HepG2 (cell line): ENCODE results near the gene NTF3. TPM values are rescaled to one million over a fixed set of nuclear protein-coding genes. Genes with fewer than 3 reads are reported as not detected.

Experiments used
- ATAC-seq: fragments of 200-7000 bp; cut with Tn5 transposase; 3 replicates; pipeline ENCODE4 v1.9.1; 2020; ENCODE audit warnings: mild to moderate bottlenecking, moderate library complexity
- BruUV-seq: library from RNA; stranded (reverse); fragments of 400-500 nt; replicated peaks from 2 replicates; lab custom pipeline; 2021; lab: Mats Ljungman, UMichigan
- CTCF ChIA-PET: fragments of 300-600 bp; formaldehyde crosslinking; extraction: SDS; loops from one replicate; lab custom pipeline; 2021; ENCODE audit warnings: low total read pairs, inconsistent platforms, low intra/inter-chr PET ratio; lab: Yijun Ruan, JAX
- POLR2A ChIA-PET: fragments of 350-600 bp; sonication (Branson Sonifier 250); formaldehyde crosslinking; loops from one replicate; lab custom pipeline; 2020; ENCODE audit warnings: antibody characterized with exemption, inconsistent platforms; lab: Yijun Ruan, JAX
- DNase-seq: peaks from one replicate; pipeline ENCODE4 v3.0.0-alpha.2; 2015; ENCODE audit warnings: low spot score
- FAIRE-seq: peaks from 3 replicates; lab custom pipeline; 2011; peaks lifted over from hg19 to GRCh38; lab: Jason Lieb, UNC
- H2AFZ ChIP-seq: one replicate; pipeline ENCODE4 v1.6.1; 2011; ENCODE audit warnings: low read length, inconsistent platforms
- H3K27ac ChIP-seq: fragments of 300-600 bp; 3 replicates; pipeline ENCODE4 v1.8.0; 2011; ENCODE audit warnings: mixed run types, mild to moderate bottlenecking, mixed read lengths, low read length, inconsistent platforms; ENCODE audit not compliant: insufficient read depth; ENCODE audit errors: extremely low read length
- H3K27me3 ChIP-seq, 2 experiments: fragments of 200-600 bp in 1 of 2; 2 replicates in 1 of 2; 3 replicates in 1 of 2; pipeline versions ENCODE4 v1.6.0 to v1.8.0; 2011; ENCODE audit warnings: low read length in 2 of 2, mild to moderate bottlenecking in 2 of 2, moderate library complexity in 2 of 2, inconsistent platforms in 1 of 2; ENCODE audit not compliant: insufficient read depth in 2 of 2, control insufficient read depth in 1 of 2
- H3K36me3 ChIP-seq, 2 experiments: fragments of 200-600 bp in 1 of 2; replicated peaks in 1 of 2; 2 replicates in 1 of 2; 3 replicates in 1 of 2; pipeline versions ENCODE4 v1.5.1 to v1.8.0; 2011; ENCODE audit warnings: low read length in 2 of 2, inconsistent platforms in 1 of 2; ENCODE audit not compliant: insufficient read depth in 2 of 2, control insufficient read depth in 1 of 2
- H3K4me1 ChIP-seq: 2 replicates; pipeline ENCODE4 v1.5.1; 2012; ENCODE audit warnings: low read length, inconsistent platforms; ENCODE audit not compliant: insufficient read depth
- H3K4me2 ChIP-seq: 2 replicates; pipeline ENCODE4 v1.6.0; 2011; ENCODE audit warnings: low read depth, low read length, inconsistent platforms
- H3K4me3 ChIP-seq, 3 experiments: fragments of 200-600 bp in 1 of 3; sonication (generic), shearing (Covaris generic) in 1 of 3; replicated peaks in 1 of 3; 2 replicates each; pipeline ENCODE4 v1.5.1; 2011 to 2016; ENCODE audit warnings: low read length in 3 of 3, inconsistent platforms in 2 of 3, low read depth in 2 of 3, mild to moderate bottlenecking in 2 of 3, control low read depth in 1 of 3, mixed read lengths in 1 of 3; ENCODE audit not compliant: insufficient read depth in 1 of 3
- H3K79me2 ChIP-seq: one replicate; pipeline ENCODE4 v1.6.1; 2011; ENCODE audit warnings: low read length, inconsistent platforms; ENCODE audit not compliant: insufficient read depth
- H3K9ac ChIP-seq: 2 replicates; pipeline ENCODE4 v1.6.0; 2011; ENCODE audit warnings: mild to moderate bottlenecking, low read depth, low read length, inconsistent platforms; ENCODE audit not compliant: insufficient read depth
- H3K9me3 ChIP-seq: 2 replicates; pipeline ENCODE4 v1.5.1; 2012; ENCODE audit warnings: mild to moderate bottlenecking, low read length
- H4K20me1 ChIP-seq: 2 replicates; pipeline ENCODE4 v1.6.0; 2011; ENCODE audit warnings: inconsistent platforms, mild to moderate bottlenecking, low read length, moderate library complexity; ENCODE audit not compliant: insufficient read depth
- BHLHE40 ChIP-seq: IDR thresholded peaks from 2 replicates; pipeline ENCODE4 v1.6.1; 2011; ENCODE audit warnings: low read length, improper control_type of control experiment
- CBX5 ChIP-seq: sonication (generic); formaldehyde crosslinking; IDR thresholded peaks from 2 replicates; pipeline ENCODE4 v1.4.0; 2020; ENCODE audit warnings: missing genetic modification reagents, borderline replicate concordance
- CENPT ChIP-seq: sonication (generic); formaldehyde crosslinking; IDR thresholded peaks from 2 replicates; pipeline ENCODE4 v1.8.0; 2022; ENCODE audit warnings: low read depth, mild to moderate bottlenecking, moderate library complexity, missing genetic modification reagents
- ERF ChIP-seq: IDR thresholded peaks from 2 replicates; pipeline ENCODE4 v1.6.1; 2018; ENCODE audit warnings: missing biosample characterization, missing genetic modification reagents
- FOXM1 ChIP-seq: sonication (generic); formaldehyde crosslinking; IDR thresholded peaks from 2 replicates; pipeline ENCODE4 v1.5.0; 2020; ENCODE audit warnings: missing genetic modification reagents
- KDM5B ChIP-seq: sonication (generic); formaldehyde crosslinking; IDR thresholded peaks from 2 replicates; pipeline ENCODE4 v1.4.0; 2020; ENCODE audit warnings: missing genetic modification reagents, mild to moderate bottlenecking, borderline replicate concordance
- LCORL ChIP-seq, 2 experiments: fragments of 450-650 bp in 1 of 2; sonication (generic) in 1 of 2; formaldehyde crosslinking in 1 of 2; IDR thresholded peaks; 2 replicates each; pipeline versions ENCODE4 v1.5.0 to v1.6.1; 2017 to 2020; ENCODE audit warnings: antibody characterized with exemption in 1 of 2, missing genetic modification reagents in 1 of 2
- RBFOX2 ChIP-seq: fragments of 200-400 bp; formaldehyde crosslinking; IDR thresholded peaks from 2 replicates; pipeline ENCODE4 v1.6.1; 2017; ENCODE audit warnings: low read depth, mild to moderate bottlenecking, low read length
- REL ChIP-seq: sonication (generic); formaldehyde crosslinking; conservative IDR thresholded peaks from 2 replicates; pipeline ENCODE4 v1.8.0; 2022; ENCODE audit warnings: mild to moderate bottlenecking, missing genetic modification reagents, moderate library complexity
- SALL1 ChIP-seq: sonication (generic); formaldehyde crosslinking; IDR thresholded peaks from 2 replicates; pipeline ENCODE4 v1.8.0; 2022; ENCODE audit warnings: mild to moderate bottlenecking, missing genetic modification reagents
- STAG1 ChIP-seq: sonication (generic); formaldehyde crosslinking; IDR thresholded peaks from 2 replicates; pipeline ENCODE4 v1.4.0; 2020; ENCODE audit warnings: missing genetic modification reagents
- ZNF766 ChIP-seq: sonication (generic); formaldehyde crosslinking; IDR thresholded peaks from 2 replicates; pipeline ENCODE4 v1.5.0; 2020; ENCODE audit warnings: missing genetic modification reagents, borderline replicate concordance
- WGBS: methylation state at CpG from one replicate; pipeline ENCODE4 v1.1.6; 2017; ENCODE audit warnings: low lambda C conversion rate; 5-methylcytosine and 5-hydroxymethylcytosine counted together
- in situ Hi-C: cut with HindIII; loops from 2 replicates; pipeline ENCODE4 v1.10.0; 2017; ENCODE audit warnings: low pct_unique_long_range_greater_than_20kb; ENCODE audit not compliant: extremely low pct_ligation_motif_present
- intact Hi-C: fragments of 100-400 bp; cut with micrococcal nuclease; formaldehyde crosslinking; loops from one replicate; pipeline ENCODE4 v1.10.0; 2022; ENCODE audit not compliant: unreplicated experiment
- polyA plus RNA-seq, 8 experiments: library from polyadenylated mRNA; depleted of rRNA in 3 of 8; stranded (reverse) in 7 of 8; unstranded in 1 of 8; fragments of >200 nt; fragmentation: Illumina TruSeq in 4 of 8; extraction: Trizol in 4 of 8; gene quantifications; 2 replicates each; pipeline versions ENCODE4 v1.2.1 to v1.2.3, GENCODE V29; 2011 to 2016; ENCODE audit warnings: low read depth in 4 of 8, missing spikeins in 1 of 8, mixed read lengths in 1 of 8; ENCODE audit not compliant: insufficient read depth in 1 of 8
- total RNA-seq, 5 experiments: library from RNA; depleted of rRNA; stranded (reverse); fragments of >200 nt; fragmentation: Illumina TruSeq; extraction: Trizol; gene quantifications; 2 replicates each; pipeline ENCODE4 v1.2.3, GENCODE V29; 2016; ENCODE audit warnings: low read depth in 1 of 5
- TF ChIP-seq, protein P1 (sequence below), 2 experiments: fragments of 450-650 bp in 1 of 2; sonication (generic) in 1 of 2; formaldehyde crosslinking in 1 of 2; IDR thresholded peaks; 2 replicates each; pipeline versions ENCODE4 v1.6.1 to v1.8.0; 2016 to 2022; ENCODE audit warnings: antibody characterized with exemption in 1 of 2, mild to moderate bottlenecking in 1 of 2, missing genetic modification reagents in 1 of 2

NTF3 gene
- total and polyA plus RNA-seq, 2 of the 13 experiments (the other 11 are each of a cell fraction or from before 2014, with no cell fraction given) = not detected

DNA sequence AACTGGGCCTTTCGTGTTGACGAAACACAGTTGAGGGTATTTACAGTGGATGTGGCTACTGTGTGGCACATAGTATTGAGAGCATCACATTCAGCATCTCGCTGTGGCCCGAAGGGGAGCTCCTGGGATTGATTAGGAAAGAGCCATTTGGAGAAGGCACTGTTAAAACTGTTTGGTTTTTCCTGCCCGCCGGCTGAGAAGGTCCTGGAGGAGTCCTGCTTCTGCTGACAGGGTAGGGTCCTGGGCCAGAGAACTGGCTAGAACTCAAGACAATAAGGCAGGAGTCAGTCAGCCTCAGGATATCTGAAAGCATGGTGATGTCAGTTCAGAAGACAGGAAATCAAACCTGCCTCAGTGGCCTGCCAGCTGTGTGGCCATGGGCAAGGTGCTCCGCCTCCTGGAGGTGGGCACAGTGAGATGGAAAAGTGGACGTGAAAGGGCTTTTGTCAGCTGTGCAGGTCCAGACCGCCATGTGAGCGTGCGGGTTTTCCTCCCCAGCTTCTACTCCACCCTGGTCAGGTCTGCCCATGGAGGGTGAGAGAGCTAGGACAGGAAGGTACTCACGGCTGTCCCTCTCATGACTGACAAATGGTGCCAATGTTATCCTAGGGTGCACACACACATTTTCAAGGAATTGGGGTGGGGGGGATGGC is 92.3 kb downstream of the NTF3 start (continued):
- no peak for TF ChIP-seq RBFOX2

DNA sequence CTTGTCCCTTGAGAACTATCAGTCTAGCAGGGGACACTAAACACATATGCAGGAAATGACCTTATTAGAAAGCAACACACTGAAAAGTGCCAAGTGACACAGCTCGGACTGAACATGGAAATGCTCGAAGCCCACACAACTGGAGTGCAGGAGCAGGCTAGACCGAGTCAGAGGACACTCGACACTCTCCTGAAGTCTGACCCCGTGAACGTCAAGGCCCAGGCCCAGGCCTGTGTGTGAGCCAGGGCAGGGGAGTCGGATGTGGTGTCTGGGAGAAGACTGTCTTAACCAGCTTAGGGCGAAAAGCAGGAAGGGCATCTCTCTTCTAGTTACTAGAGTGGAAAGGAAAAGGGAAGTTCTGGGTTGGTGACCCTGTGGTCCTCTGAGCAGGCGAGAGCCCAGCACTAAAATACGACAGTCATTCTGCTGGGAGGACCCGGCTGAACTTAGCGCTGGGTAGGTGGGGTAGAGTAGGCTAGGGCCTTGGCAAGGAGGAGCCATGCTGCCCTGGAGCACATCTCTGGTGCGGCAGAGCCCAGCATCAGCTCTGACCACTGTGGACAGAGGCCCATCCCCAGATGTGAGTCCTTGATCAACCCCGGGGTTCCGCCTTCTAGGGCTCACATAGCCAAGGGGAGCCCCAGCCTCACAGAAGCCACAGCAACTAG is 93.0 kb downstream of the NTF3 start:
- ChIA-PET POLR2A (no interaction called here), CTCF (no interaction called here)
- Histone ChIP-seq H3K27me3 (0 out of 5 replicates have a peak, but pooled peaks cover 0 to 3% of the 10 kb centered on the region in 2 experiments), H3K79me2 (no peaks in the 10 kb centered on the region), H3K27ac (no peak overlapping the region), H4K20me1 (no peaks in the 10 kb centered on the region), H2AFZ (no peak overlapping the region), H3K9ac (no peak overlapping the region), H3K4me3 (no peak overlapping the region), H3K4me1 (no peaks in the 10 kb centered on the region), H3K36me3 (no peaks in the 10 kb centered on the region), H3K4me2 (no peak overlapping the region), H3K9me3 (no peaks in the 10 kb centered on the region)
- intact Hi-C loops = loop anchor here (5.0 kb wide), 1 partner anchor 1748 kb away; no protein-coding TSS in a partner anchor
- FAIRE-seq (no peak), DNase-seq (no peak), ATAC-seq (no peak)
- in situ Hi-C loops = no loop called here
- BruUV-seq = no TSS peak
- WGBS = 13% methylated on average over 5 of the region's 15 CpGs
- TF ChIP-seq CBX5 (CRISPR knock-in tag) = no peak
- no peak for TF ChIP-seq FOXM1 (CRISPR knock-in tag)
- no peak for TF ChIP-seq SALL1
- no peak for TF ChIP-seq STAG1
- TF ChIP-seq KDM5B (CRISPR knock-in tag) = no peak
- no peak for TF ChIP-seq BHLHE40
- no peak for TF ChIP-seq CENPT
- TF ChIP-seq, protein P1, sequence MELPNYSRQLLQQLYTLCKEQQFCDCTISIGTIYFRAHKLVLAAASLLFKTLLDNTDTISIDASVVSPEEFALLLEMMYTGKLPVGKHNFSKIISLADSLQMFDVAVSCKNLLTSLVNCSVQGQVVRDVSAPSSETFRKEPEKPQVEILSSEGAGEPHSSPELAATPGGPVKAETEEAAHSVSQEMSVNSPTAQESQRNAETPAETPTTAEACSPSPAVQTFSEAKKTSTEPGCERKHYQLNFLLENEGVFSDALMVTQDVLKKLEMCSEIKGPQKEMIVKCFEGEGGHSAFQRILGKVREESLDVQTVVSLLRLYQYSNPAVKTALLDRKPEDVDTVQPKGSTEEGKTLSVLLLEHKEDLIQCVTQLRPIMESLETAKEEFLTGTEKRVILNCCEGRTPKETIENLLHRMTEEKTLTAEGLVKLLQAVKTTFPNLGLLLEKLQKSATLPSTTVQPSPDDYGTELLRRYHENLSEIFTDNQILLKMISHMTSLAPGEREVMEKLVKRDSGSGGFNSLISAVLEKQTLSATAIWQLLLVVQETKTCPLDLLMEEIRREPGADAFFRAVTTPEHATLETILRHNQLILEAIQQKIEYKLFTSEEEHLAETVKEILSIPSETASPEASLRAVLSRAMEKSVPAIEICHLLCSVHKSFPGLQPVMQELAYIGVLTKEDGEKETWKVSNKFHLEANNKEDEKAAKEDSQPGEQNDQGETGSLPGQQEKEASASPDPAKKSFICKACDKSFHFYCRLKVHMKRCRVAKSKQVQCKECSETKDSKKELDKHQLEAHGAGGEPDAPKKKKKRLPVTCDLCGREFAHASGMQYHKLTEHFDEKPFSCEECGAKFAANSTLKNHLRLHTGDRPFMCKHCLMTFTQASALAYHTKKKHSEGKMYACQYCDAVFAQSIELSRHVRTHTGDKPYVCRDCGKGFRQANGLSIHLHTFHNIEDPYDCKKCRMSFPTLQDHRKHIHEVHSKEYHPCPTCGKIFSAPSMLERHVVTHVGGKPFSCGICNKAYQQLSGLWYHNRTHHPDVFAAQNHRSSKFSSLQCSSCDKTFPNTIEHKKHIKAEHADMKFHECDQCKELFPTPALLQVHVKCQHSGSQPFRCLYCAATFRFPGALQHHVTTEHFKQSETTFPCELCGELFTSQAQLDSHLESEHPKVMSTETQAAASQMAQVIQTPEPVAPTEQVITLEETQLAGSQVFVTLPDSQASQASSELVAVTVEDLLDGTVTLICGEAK (IDR thresholded peaks at IDR 0.05) = no peak
- TF ChIP-seq, protein P1 (CRISPR knock-in tag; IDR thresholded peaks at IDR 0.05) = no peak
- TF ChIP-seq LCORL (IDR thresholded peaks at IDR 0.05) = no peak
- TF ChIP-seq LCORL (CRISPR knock-in tag; IDR thresholded peaks at IDR 0.05) = no peak
- no peak for TF ChIP-seq REL (CRISPR knock-in tag)
- no peak for TF ChIP-seq ZNF766 (CRISPR knock-in tag)
- TF ChIP-seq ERF (CRISPR knock-in tag) = no peak
